GM12892 (cell line): ENCODE measurements around the gene RABGEF1.

Source experiments
- POLR2A ChIP-seq: IDR thresholded peaks from 2 replicates; pipeline ENCODE4 v1.6.1; 2011; ENCODE audit warnings: low read depth, low read length, control low read depth
- POLR2AphosphoS5 ChIP-seq: IDR thresholded peaks from 2 replicates; pipeline ENCODE4 v1.6.1; 2011; ENCODE audit warnings: low read depth, low read length, control low read depth
- TAF1 ChIP-seq: IDR thresholded peaks from 2 replicates; pipeline ENCODE4 v1.6.1; 2011; ENCODE audit warnings: low read depth, mild to moderate bottlenecking, control low read depth, low read length, borderline replicate concordance

DNA sequence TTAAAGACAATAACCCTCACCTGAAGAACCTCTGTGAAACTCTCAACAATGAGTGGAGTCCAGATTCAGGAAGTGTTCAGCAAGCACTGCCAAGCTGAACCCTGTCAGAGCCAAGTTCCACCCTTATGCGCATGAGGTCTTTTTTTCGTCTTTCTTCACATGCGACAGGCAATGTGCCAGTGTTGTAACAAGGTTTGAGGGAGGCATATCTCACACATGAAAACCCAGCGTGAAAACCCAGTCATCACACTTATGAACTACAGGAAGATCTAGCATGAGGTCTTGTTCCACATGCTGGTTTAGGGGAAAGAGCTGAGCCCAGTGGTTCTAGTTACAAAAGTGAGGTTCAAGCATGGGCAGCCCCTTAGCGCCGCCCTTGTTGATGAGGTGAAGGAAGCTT, 49.7 kb downstream of the RABGEF1 start:
- TF ChIP-seq POLR2AphosphoS5 (no peak), POLR2A (no peak), TAF1 (no peak)
